K562 (cell line): ENCODE measurements around the gene PSMD13. TPM values are rescaled to one million over a fixed set of nuclear protein-coding genes. Genes with fewer than 3 reads are reported as not detected.

Experiments used
- CEBPB ChIP-seq: fragments of 450-650 bp; IDR thresholded peaks from 2 replicates; pipeline ENCODE4 v1.6.1; 2016; ENCODE audit warnings: missing genetic modification characterization, missing compliant biosample characterization
- CREBBP ChIP-seq: IDR thresholded peaks from one replicate; pipeline ENCODE4 v1.6.1; 2012; ENCODE audit warnings: low read depth, mild to moderate bottlenecking, control low read depth, inconsistent platforms, low read length
- ESRRB ChIP-seq: fragments of 250-450 bp; sonication (Bioruptor Pico); IDR thresholded peaks from 2 replicates; pipeline ENCODE4 v1.5.0; 2020; ENCODE audit warnings: mild to moderate bottlenecking, moderate library complexity, borderline replicate concordance
- ETS2 ChIP-seq: IDR thresholded peaks from 2 replicates; pipeline ENCODE4 v1.6.1; 2016; ENCODE audit warnings: borderline replicate concordance, missing genetic modification characterization, mild to moderate bottlenecking, moderate library complexity, missing compliant biosample characterization; ENCODE audit not compliant: poor library complexity, severe bottlenecking
- GATAD2B ChIP-seq: fragments of 450-650 bp; IDR thresholded peaks from 2 replicates; pipeline ENCODE4 v1.6.1; 2017; ENCODE audit warnings: mild to moderate bottlenecking, borderline replicate concordance
- GMEB1 ChIP-seq: fragments of 250-450 bp; sonication (Bioruptor Pico); IDR thresholded peaks from 2 replicates; pipeline ENCODE4 v1.4.0; 2020; ENCODE audit warnings: mild to moderate bottlenecking
- MTA2 ChIP-seq: fragments of 450-650 bp; IDR thresholded peaks from 2 replicates; pipeline ENCODE4 v1.6.1; 2016; ENCODE audit warnings: low read depth
- NCOA4 ChIP-seq: fragments of 450-650 bp; IDR thresholded peaks from 2 replicates; pipeline ENCODE4 v1.6.1; 2018; ENCODE audit warnings: mild to moderate bottlenecking; ENCODE audit not compliant: partially characterized antibody
- SFPQ ChIP-seq: fragments of 200-400 bp; formaldehyde crosslinking; IDR thresholded peaks from 2 replicates; pipeline ENCODE4 v1.6.1; 2017; ENCODE audit warnings: mild to moderate bottlenecking, low read depth, low read length, moderate library complexity
- SMAD3 ChIP-seq: fragments of 450-650 bp; formaldehyde crosslinking; conservative IDR thresholded peaks from 2 replicates; pipeline ENCODE4 v1.4.0; 2020; ENCODE audit warnings: mild to moderate bottlenecking
- STAT5A ChIP-seq: IDR thresholded peaks from 2 replicates; pipeline ENCODE4 v1.6.1; 2012; ENCODE audit warnings: low read length, inconsistent platforms, borderline replicate concordance
- TBP ChIP-seq: optimal IDR thresholded peaks from 2 replicates; pipeline ENCODE3; 2011; ENCODE audit warnings: low read depth, low read length, improper control_type of control experiment
- ZNF184 ChIP-seq: sonication (generic); formaldehyde crosslinking; IDR thresholded peaks from 2 replicates; pipeline ENCODE4 v1.5.0; 2020; ENCODE audit warnings: missing genetic modification reagents
- ZNF217 ChIP-seq: sonication (generic); formaldehyde crosslinking; IDR thresholded peaks from 2 replicates; pipeline ENCODE4 v1.8.0; 2022; ENCODE audit warnings: mild to moderate bottlenecking, missing genetic modification reagents
- polyA plus RNA-seq, 8 experiments: library from polyadenylated mRNA; depleted of rRNA in 4 of 8; stranded (reverse) in 5 of 8; unstranded in 3 of 8; fragments of >200 nt; fragmentation: Nextera tagmentation in 2 of 8; fragmentation: Illumina TruSeq in 1 of 8; extraction: Ambion mirVana in 2 of 8; extraction: Trizol in 1 of 8; gene quantifications; 2 replicates each; pipeline versions ENCODE4 v1.2.1 to v1.2.3, GENCODE V29; 2011 to 2014; ENCODE audit warnings: inconsistent platforms in 1 of 8, missing spikeins in 1 of 8
- total RNA-seq, 7 experiments: library from RNA; depleted of rRNA in 6 of 7; stranded (reverse); fragments of >200 nt in 6 of 7; fragmentation: Illumina TruSeq in 2 of 7; extraction: Trizol in 2 of 7; gene quantifications; 2 replicates each; pipeline versions ENCODE4 v1.2.1 to v1.2.3, GENCODE V29; 2011 to 2021; ENCODE audit warnings: low replicate concordance in 1 of 7
- TF ChIP-seq, protein P1 (sequence below): fragments of 150-350 bp; IDR thresholded peaks from 2 replicates; pipeline ENCODE4 v1.6.1; 2014; ENCODE audit warnings: low read depth, mild to moderate bottlenecking, low read length, borderline replicate concordance
- TF ChIP-seq, protein P2 (sequence below): fragments of 450-650 bp; formaldehyde crosslinking; conservative IDR thresholded peaks from 2 replicates; pipeline ENCODE4 v1.4.0; 2022; ENCODE audit warnings: mild to moderate bottlenecking, missing genetic modification characterization

The PSMD13 gene
- total and polyA plus RNA-seq, 9 of the 15 experiments (the other 6 are each of a cell fraction or from before 2014, with no cell fraction given) = 185 to 383 (median 267) TPM

- TF ChIP-seq, protein P1, sequence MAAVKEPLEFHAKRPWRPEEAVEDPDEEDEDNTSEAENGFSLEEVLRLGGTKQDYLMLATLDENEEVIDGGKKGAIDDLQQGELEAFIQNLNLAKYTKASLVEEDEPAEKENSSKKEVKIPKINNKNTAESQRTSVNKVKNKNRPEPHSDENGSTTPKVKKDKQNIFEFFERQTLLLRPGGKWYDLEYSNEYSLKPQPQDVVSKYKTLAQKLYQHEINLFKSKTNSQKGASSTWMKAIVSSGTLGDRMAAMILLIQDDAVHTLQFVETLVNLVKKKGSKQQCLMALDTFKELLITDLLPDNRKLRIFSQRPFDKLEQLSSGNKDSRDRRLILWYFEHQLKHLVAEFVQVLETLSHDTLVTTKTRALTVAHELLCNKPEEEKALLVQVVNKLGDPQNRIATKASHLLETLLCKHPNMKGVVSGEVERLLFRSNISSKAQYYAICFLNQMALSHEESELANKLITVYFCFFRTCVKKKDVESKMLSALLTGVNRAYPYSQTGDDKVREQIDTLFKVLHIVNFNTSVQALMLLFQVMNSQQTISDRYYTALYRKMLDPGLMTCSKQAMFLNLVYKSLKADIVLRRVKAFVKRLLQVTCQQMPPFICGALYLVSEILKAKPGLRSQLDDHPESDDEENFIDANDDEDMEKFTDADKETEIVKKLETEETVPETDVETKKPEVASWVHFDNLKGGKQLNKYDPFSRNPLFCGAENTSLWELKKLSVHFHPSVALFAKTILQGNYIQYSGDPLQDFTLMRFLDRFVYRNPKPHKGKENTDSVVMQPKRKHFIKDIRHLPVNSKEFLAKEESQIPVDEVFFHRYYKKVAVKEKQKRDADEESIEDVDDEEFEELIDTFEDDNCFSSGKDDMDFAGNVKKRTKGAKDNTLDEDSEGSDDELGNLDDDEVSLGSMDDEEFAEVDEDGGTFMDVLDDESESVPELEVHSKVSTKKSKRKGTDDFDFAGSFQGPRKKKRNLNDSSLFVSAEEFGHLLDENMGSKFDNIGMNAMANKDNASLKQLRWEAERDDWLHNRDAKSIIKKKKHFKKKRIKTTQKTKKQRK = no peak
- TF ChIP-seq, protein P2, sequence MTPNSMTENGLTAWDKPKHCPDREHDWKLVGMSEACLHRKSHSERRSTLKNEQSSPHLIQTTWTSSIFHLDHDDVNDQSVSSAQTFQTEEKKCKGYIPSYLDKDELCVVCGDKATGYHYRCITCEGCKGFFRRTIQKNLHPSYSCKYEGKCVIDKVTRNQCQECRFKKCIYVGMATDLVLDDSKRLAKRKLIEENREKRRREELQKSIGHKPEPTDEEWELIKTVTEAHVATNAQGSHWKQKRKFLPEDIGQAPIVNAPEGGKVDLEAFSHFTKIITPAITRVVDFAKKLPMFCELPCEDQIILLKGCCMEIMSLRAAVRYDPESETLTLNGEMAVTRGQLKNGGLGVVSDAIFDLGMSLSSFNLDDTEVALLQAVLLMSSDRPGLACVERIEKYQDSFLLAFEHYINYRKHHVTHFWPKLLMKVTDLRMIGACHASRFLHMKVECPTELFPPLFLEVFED (CRISPR knock-in tag) = no peak
- TF ChIP-seq SMAD3 (CRISPR knock-in tag) = no peak
- 0 out of 2 replicates have a peak, but pooled peaks have one; percentile 16 for TF ChIP-seq GATAD2B
- TF ChIP-seq STAT5A = no peak
- no peak for TF ChIP-seq NCOA4
- no peak for TF ChIP-seq ZNF184
- no peak for TF ChIP-seq ZNF217
- TF ChIP-seq ETS2 (tag) = no peak
- peak; percentile 50 for TF ChIP-seq TBP
- no peak for TF ChIP-seq CREBBP
- no peak for TF ChIP-seq MTA2
- TF ChIP-seq CEBPB (tag) = no peak
- TF ChIP-seq SFPQ = no peak
- peak; percentile 89 for TF ChIP-seq GMEB1 (CRISPR knock-in tag)
- no peak for TF ChIP-seq ESRRB (CRISPR knock-in tag)
Measured at GRCh38 chr11:208181-208916, 28.4 kb upstream of the PSMD13 start (continued).
